Tibial artery (tissue), 4 donors: ENCODE results near the gene PDIA6.
A peak's percentile ranks its signal among the peaks of the same experiment; 100 is the strongest.

Source experiments
- DNase-seq, 2 donors: peaks; one replicate each; pipeline ENCODE4 v3.0.0-alpha.2; 2019
- H3K27ac ChIP-seq, 2 donors: fragments of 200-600 bp; sonication (generic) in 1 of 2; 1 replicate in 1 of 2; 2 replicates in 1 of 2; pipeline ENCODE4 v1.5.1; 2018 to 2019; ENCODE audit warnings: mild to moderate bottlenecking in 1 of 2
- H3K27me3 ChIP-seq, 2 donors: fragments of 200-600 bp; sonication (generic) in 1 of 2; one replicate each; pipeline versions ENCODE4 v1.5.1 to v1.6.0; 2016 to 2019
- H3K36me3 ChIP-seq, 3 donors: fragments of 200-600 bp; sonication (generic) in 2 of 3; one replicate each; pipeline ENCODE4 v1.5.1; 2016 to 2019; ENCODE audit warnings: mild to moderate bottlenecking in 2 of 3
- H3K4me1 ChIP-seq, 4 donors: fragments of 200-600 bp; sonication (generic) in 2 of 4; 1 replicate in 3 of 4; 2 replicates in 1 of 4; pipeline ENCODE4 v1.5.1; 2016 to 2019
- H3K4me3 ChIP-seq, 2 donors: fragments of 200-600 bp; sonication (generic) in 1 of 2; 1 replicate in 1 of 2; 2 replicates in 1 of 2; pipeline ENCODE4 v1.5.1; 2018 to 2019; ENCODE audit warnings: mild to moderate bottlenecking in 2 of 2
- H3K9me3 ChIP-seq, 3 donors: fragments of 200-600 bp; sonication (generic) in 1 of 3; one replicate each; pipeline ENCODE4 v1.5.1; 2016 to 2019
- CTCF ChIP-seq, 2 experiments: fragments of 200-600 bp in 1 of 2; fragments of 450-650 bp in 1 of 2; IDR thresholded peaks; one replicate each; pipeline ENCODE4 v1.5.1; 2017 to 2019; ENCODE audit warnings: antibody characterized with exemption in 2 of 2, mild to moderate bottlenecking in 1 of 2, moderate library complexity in 1 of 2
- intact Hi-C: fragments of 100-400 bp; cut with DNase I; formaldehyde crosslinking; loops from one replicate; pipeline ENCODE4 v1.15.0; 2023; ENCODE audit warnings: low total_unique reads

Gene PDIA6

GRCh38 chr2:10777111-10777841 lies 35.3 kb downstream of the PDIA6 start:
- H3K4me3 ChIP-seq = no peak overlapping the region
- peaks cover 0 to 5% (median 0%) of the 10 kb centered on the region in 4 donors for H3K4me1 ChIP-seq
- intact Hi-C loops = no loop called here
- no peak overlapping the region for H3K27ac ChIP-seq
- H3K36me3 ChIP-seq = peaks cover 25 to 46% (median 33%) of the 10 kb centered on the region in 3 donors
- DNase-seq = peak in 1 of 2 donors; percentile 49
- H3K27me3 ChIP-seq = no peaks in the 10 kb centered on the region
- TF ChIP-seq CTCF (IDR thresholded peaks at IDR 0.05) = no peak
- no peaks in the 10 kb centered on the region for H3K9me3 ChIP-seq

DNA sequence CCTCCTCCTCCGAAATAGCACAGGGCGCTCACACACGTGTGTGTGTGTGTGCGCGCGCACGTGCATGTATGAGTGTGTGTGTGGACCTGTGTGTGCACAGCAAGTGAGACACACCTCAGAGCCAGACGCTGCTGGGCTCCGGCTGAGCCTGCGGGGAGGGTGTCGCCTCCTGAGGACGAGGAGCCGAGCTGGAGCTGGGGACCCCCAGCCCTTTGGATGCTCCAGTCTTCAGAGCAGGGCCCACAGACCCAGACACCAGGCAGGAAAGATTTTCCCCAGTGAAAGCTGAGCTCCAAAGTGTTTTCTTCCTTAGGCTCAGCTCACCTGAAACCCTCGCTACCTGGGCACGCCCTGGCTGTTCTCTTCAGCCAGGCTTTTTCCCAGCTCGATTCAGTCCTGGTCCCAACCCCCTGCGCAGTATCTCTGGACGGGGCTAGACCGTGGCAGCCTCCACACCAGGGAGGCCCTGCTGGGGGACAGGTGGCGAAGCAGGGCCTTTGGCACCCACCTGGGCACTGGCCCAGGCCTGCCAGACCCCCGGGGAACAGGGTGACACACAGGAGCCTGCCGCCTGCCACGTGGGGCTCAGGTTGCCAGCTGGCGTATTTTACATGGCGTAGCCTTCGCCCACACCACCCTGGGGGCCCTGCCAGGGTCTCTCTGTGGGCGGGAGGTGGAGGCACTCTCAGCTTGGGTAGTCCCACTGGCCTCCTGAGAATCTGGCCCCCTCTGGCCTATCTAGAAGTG lies 36.2 kb downstream of the PDIA6 start:
- no peaks in the 10 kb centered on the region for H3K27me3 ChIP-seq
- no peak overlapping the region for H3K27ac ChIP-seq

DNA sequence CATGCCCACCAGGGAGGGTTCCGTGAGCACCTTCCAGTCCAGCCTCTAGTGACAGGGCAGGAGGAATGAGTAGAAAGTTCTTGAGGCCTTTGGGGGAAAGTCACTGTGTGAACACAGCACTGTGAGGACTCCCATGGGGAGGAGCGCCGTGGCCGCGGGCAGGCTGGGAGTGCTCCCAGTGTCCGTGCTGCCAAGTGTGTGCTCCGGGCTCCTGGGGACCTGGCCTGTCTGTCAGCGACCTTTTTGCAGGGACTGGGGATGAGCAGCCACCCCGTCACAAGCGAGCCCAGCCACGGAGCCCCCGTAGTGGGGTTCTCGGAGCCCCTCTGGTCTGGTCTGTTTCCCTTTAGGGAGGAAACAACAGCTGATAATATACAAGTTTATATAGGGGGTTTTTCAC lies 36.8 kb downstream of the PDIA6 start:
- H3K9me3 ChIP-seq = no peaks in the 10 kb centered on the region
- intact Hi-C loops = no loop called here
- no peaks in the 10 kb centered on the region for H3K27me3 ChIP-seq
- H3K36me3 ChIP-seq = peaks cover 12 to 32% (median 19%) of the 10 kb centered on the region in 3 donors
- peak in 1 of 2 donors; percentile 56 for DNase-seq
- peaks cover 0 to 5% (median 0%) of the 10 kb centered on the region in 4 donors for H3K4me1 ChIP-seq
- H3K4me3 ChIP-seq = no peak overlapping the region
- TF ChIP-seq CTCF (IDR thresholded peaks at IDR 0.05) = no peak
- no peak overlapping the region for H3K27ac ChIP-seq

More for the DNA sequence above, 36.2 kb downstream of the PDIA6 start:
- peak in 1 of 2 donors; percentile 50 for DNase-seq
- intact Hi-C loops = no loop called here
- peaks cover 0 to 5% (median 0%) of the 10 kb centered on the region in 4 donors for H3K4me1 ChIP-seq
- TF ChIP-seq CTCF (IDR thresholded peaks at IDR 0.05) = no peak
- no peak overlapping the region for H3K4me3 ChIP-seq
- peaks cover 18 to 38% (median 25%) of the 10 kb centered on the region in 3 donors for H3K36me3 ChIP-seq
- no peaks in the 10 kb centered on the region for H3K9me3 ChIP-seq

DNA sequence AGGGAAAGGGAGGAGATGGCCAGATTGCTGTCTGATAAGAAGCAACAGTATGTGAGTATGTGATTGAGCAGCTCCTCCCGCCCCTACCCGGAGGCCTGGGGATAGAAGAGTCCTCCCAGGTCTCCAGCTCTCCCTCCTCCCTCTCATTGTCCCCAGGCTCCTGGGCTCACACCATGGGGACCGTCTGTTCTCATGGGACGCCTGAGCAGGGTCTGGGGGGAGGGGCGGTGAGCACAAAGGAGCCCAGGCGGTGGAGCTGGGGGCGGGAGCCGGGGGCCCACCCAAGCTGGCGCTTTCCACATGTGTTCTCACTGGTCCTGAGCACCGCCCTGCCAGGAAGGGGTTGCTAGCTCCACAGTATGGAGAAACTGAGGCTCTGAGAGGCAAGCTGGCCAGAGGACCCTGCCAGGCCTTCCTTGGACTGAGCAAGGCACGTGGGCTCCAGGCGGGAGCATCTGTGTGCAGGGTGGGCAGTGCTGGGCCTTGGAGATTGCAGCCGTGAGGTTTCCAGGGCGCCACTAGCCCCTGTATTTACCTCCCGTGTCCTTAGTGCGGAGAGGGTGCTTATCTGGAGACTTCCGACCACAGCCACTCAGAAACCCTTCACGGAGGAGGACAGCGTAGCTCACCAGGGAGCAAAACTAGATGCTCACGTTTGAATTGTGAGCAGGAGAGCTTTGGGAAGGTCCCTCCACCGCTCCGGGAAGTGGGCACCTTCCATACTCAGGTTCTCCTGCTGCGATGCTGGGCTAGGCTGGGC lies 37.4 kb downstream of the PDIA6 start:
- Histone ChIP-seq H3K4me3 (no peak overlapping the region), H3K4me1 (peaks cover 0 to 5% (median 0%) of the 10 kb centered on the region in 4 donors), H3K27ac (no peak overlapping the region), H3K36me3 (peaks cover 6 to 26% (median 13%) of the 10 kb centered on the region in 3 donors), H3K9me3 (no peaks in the 10 kb centered on the region), H3K27me3 (no peaks in the 10 kb centered on the region)
- intact Hi-C loops = no loop called here
- DNase-seq = peak in 1 of 2 donors; percentile 61
- TF ChIP-seq CTCF (IDR thresholded peaks at IDR 0.05) = no peak

- no peak overlapping the region for H3K4me3 ChIP-seq
- H3K9me3 ChIP-seq = no peaks in the 10 kb centered on the region
- H3K27ac ChIP-seq = no peak overlapping the region
- H3K27me3 ChIP-seq = no peaks in the 10 kb centered on the region
- peak in 1 of 2 donors; percentile 41 for DNase-seq
- H3K36me3 ChIP-seq = peaks cover 3 to 18% (median 11%) of the 10 kb centered on the region in 3 donors
- intact Hi-C loops = no loop called here
- no peak for TF ChIP-seq CTCF (IDR thresholded peaks at IDR 0.05)
- H3K4me1 ChIP-seq = peaks cover 0 to 5% (median 0%) of the 10 kb centered on the region in 4 donors
Measured at GRCh38 chr2:10774394-10774793, 38.2 kb downstream of the PDIA6 start.
